Measurements from ENCODE around the gene LRRC49. TPM values are rescaled to one million over a fixed set of nuclear protein-coding genes. Genes with fewer than 3 reads are reported as not detected.

Gene LRRC49
- total RNA-seq, 1 experiment from 2014 or later = 7.4 TPM

- ChIA-PET POLR2A (no interaction called here), CTCF (no interaction called here), RAD21 (ENCODE audit: low non-redundant PET in 1 of 2, low total read pairs in 2 of 2, uncharacterized antibody in 2 of 2, unreplicated experiment in 2 of 2) (no interaction called here)
- no TSS peak for BruUV-seq (replicated peaks)
- intact Hi-C loops (cut with micrococcal nuclease) = no loop called here
- Histone ChIP-seq H4K20me1 (ENCODE audit: insufficient read depth) (no peaks in the 10 kb centered on the region), H3K9me3 (ENCODE audit: control insufficient read depth in 1 of 2, insufficient read depth in 1 of 2, low read depth in 1 of 2, low read length in 2 of 2) (no peaks in the 10 kb centered on the region), H3K4me2 (ENCODE audit: low read length) (no peak overlapping the region), H3K36me3 (ENCODE audit: control insufficient read depth in 1 of 2, insufficient read depth in 2 of 2, low read length in 2 of 2) (no peaks in the 10 kb centered on the region), H3K9me2 (ENCODE audit: insufficient read depth) (no peaks in the 10 kb centered on the region), H3K4me1 (ENCODE audit: control insufficient read depth in 1 of 2, insufficient read depth in 2 of 2, low read length in 2 of 2) (peaks cover 2 to 26% of the 10 kb centered on the region in 2 experiments; a peak in 3 of 4 replicates), H2AFZ (ENCODE audit: low read depth, low read length, poor library complexity, severe bottlenecking) (no peak overlapping the region), H3K27me3 (ENCODE audit: insufficient read depth, low read length) (no peaks in the 10 kb centered on the region), H3K9ac (ENCODE audit: low read length) (no peak overlapping the region), H3K27ac (ENCODE audit: low read depth, low read length) (no peak overlapping the region), H3K4me3 (replicated peaks in 1 of 2; ENCODE audit: low read depth in 1 of 2, low read length in 2 of 2) (no peak overlapping the region), H3K79me2 (ENCODE audit: insufficient read depth, low read length) (no peaks in the 10 kb centered on the region)
- DNase-seq (ENCODE audit: low read depth, low spot score) (no peak), ATAC-seq (no peak)
- TF ChIP-seq MAX (IDR thresholded peaks at IDR 0.05) (no peak), ZBTB33 (IDR thresholded peaks at IDR 0.05; ENCODE audit: extremely low read depth, insufficient replicate concordance, low read length) (no peak), POLR2AphosphoS5 (IDR thresholded peaks at IDR 0.05; ENCODE audit: low read depth, low read length) (no peak), SIN3A (IDR thresholded peaks at IDR 0.05; ENCODE audit: low read depth) (no peak), REST (IDR thresholded peaks at IDR 0.05; ENCODE audit: low read depth) (no peak), JUND (IDR thresholded peaks at IDR 0.05) (no peak), EGR1 (IDR thresholded peaks at IDR 0.05; ENCODE audit: low read depth) (no peak), POLR2A (IDR thresholded peaks at IDR 0.05; ENCODE audit: borderline replicate concordance, extremely low read depth, insufficient read depth, insufficient read length) (no peak), ATF3 (IDR thresholded peaks at IDR 0.05) (no peak), EZH2 (IDR thresholded peaks at IDR 0.05) (no peak), FOSL1 (IDR thresholded peaks at IDR 0.05; ENCODE audit: low read depth) (no peak), ZNF274 (IDR thresholded peaks at IDR 0.05; ENCODE audit: low read depth, low read length) (no peak), CBX3 (IDR thresholded peaks at IDR 0.05; ENCODE audit: low read depth) (no peak)
Observed at GRCh38 chr15:70866982-70867641, 25.5 kb upstream of the LRRC49 start.
